Measurements from ENCODE around the gene ADAMTSL1.
"Not testable (repeated sequence)": the region's sequence is repeated elsewhere in the genome, so short reads cannot be mapped to it uniquely, and the experiment has no call there.

The ADAMTSL1 gene

DNA sequence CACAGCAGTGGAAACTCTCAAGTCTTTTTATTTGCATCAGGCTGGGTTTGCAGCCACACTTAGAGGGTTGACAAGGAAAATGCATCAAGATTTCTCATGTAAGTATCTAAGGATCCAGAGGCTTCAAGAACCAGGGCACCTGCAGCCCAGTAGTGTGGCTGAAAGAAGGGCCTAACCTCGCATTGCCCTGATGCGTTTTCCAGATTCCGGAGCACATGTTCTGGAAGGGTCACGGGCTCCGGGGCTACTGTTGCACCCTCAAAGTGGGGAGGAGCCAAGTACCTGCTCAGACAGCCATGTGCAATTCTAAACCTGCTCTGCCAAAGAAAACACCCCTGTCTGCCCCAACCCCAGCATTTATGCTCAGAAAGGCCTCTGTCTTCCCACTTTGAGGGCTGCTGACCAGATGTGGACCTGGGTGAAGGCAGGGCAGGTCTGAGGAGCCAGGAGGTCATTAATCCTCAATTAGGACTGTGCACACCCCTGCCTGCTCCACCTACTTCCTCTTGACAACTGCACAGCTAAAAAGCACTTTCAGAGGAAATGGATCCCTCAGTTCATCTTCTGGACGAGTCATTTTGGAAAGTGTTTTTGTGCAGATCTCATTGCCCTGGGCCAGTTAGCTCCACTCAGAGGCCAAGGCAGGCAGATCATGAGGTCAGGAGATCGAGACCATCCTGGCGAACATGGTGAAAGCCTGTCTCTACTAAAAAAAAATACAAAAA is 448.4 kb downstream of the ADAMTSL1 start:
- DNase-seq, result no peak

GRCh38 chr9:18923167-18923566 is 449.2 kb downstream of the ADAMTSL1 start:
- DNase-seq, result no peak

DNA sequence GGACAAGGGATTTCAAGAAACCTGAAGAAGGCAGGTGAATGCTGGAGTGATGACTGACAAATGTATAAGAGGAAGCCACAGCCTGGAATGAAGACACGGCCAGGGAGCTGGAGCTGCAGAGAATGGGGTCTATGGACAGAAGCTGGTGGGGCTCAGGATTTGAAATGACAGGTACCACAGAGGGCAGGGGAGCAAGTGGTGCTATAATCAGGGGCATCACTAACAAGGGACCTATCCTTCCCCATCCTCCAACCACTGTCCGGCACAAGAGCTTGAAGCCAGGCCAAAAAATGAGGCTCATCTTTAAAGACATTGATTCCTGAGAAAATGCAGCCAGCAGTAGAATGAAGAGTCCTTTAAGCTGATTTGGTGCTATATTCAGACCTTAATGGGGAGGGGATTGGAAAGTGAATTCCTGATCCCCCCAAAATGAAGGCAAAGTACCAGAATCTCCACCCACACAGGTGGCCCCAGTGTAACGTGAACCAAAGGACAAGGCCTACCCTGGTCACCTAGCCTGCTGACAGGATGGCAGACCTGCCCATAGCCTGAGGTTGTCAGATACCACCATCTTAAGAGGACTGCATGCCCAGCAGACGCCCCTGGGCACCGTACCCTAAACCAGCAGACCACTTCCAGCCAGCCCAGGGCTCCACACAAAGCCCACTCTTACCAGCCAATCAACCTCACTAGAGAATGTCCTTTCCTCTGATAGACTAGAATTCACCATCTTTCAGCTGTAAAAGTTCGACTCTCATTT is 449.9 kb downstream of the ADAMTSL1 start:
- DNase-seq, result no peak

DNA sequence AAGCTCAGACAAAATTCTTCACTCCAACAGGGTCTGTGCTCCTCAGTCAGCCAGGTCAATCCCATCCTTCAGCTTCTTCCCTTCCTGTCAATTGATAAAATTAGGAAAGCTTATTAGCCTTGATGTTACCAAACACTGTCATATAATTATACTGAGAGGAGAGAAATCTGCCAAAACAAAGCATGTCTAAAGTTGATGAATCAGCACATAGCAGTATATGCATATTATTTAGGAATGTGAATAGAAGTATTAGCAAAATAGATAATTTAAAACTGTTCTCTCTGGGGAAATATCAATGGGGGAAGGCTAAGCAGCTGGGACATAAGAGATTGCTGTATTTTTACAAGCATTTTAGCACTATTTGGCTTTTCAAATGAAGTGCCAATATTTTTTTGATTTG is 451.9 kb downstream of the ADAMTSL1 start:
- no peak for DNase-seq

DNA sequence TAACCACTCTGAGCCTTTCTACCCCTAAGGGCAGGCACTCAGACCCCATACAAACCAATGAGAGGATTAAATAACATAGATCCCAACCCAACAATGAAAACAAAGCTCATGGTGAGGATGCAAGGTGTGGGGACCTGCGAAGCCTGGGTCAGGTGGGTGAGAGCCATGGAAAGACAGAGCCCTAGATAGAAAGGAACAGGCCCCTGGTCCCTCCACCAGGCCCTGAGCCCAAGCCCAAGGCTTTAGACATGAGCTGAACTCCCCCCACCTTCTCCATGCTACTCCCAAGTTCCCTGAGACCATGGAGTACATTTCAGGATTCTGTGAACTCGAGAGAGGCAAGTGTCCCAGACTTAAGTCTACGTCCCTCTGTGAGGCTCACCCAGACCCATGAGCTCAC is 452.6 kb downstream of the ADAMTSL1 start:
- no peak for DNase-seq

- no peak for DNase-seq
Observed at GRCh38 chr9:18928711-18929110, 454.8 kb downstream of the ADAMTSL1 start.

DNA sequence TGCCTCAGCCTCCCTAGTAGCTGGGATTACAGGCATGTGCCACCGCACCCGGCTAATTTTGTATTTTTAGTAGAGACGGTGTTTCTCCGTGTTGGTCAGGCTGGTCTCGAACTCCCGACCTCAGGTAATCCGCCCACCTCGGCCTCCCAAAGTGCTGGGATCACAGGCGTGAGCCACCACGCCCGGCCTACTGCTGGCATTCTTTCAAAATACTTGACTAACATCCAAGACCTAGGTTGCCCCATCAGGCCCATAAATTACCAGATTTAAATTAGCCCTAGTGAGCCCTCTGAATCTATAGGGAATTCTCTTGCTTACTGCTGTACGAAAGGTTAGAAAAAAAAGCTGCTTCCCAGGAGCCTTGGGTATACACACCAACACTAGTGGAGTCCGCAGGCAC is 456.7 kb downstream of the ADAMTSL1 start:
- not testable (repeated sequence) for DNase-seq

DNA sequence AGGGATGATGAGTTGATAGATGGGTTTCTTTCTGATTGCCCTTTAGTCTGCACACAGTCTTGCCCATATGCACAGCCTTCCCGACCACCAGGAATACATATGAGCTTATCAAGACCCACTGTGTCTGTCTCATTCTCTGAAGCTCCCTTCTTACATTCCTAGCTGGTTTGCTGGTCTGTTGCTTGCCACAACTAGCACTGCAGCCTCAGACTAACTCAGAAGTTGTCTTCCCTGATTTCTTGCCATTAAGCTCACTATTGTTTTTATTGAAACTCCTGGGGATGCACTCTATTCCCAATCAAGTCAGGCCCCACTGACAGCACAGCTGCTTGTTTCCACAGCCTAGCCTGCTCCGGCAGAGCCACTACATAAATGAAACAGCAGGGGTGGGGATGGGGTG is 461.6 kb downstream of the ADAMTSL1 start:
- DNase-seq, result no peak

- no peak for DNase-seq
Observed at GRCh38 chr9:18936094-18936871, 462.3 kb downstream of the ADAMTSL1 start.

DNA sequence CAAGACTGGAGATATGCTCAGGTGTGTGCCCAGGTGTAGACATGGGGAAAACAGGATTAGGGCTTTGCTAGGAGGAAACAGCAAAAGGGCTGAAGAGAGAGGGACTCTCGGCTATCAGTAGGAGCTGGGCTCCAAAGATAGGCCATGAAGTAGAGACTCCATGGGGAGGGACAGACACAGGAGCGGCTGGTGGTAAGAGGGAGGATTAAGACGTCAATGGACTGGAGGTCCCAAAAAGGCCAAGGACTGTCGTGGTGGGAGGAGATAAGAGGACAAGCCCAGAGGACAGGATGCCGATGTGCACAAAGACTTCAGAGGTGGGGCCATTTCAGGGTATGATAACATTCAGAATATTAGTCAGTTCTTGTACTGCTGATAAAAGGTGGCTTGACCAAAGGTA is 466.0 kb downstream of the ADAMTSL1 start:
- no peak for DNase-seq

DNA sequence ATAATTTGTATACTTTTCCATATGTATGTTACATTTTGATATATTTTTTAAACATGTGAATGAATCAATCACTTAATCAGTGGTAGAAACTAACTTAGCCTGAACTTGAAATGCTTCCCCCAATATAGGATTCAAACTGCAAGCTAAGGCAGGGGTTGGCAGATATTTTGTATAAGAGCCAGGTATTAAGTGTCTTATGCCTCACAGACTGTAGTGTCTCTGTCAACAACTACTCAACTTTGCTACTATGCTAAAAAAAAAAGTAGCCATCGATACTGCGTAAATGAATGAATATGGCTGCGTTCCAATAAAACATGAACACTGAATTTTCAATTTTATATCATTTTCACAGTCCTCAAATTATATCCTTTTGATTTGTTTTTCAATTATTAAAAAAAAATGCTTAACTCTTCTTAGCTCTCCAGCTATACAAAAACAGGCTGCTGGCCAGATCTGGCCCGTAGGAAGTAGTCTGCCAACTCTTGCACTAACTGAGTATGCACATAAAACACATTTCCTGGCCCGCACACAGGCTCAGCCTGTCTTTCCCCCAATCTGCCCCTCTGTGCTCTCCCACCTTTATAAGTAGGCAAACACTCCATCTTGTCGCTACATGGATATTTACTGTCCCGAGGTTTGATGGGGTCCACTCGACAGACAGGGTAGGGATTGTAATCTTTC is 467.2 kb downstream of the ADAMTSL1 start:
- no peak for DNase-seq

GRCh38 chr9:18942801-18943200 is 468.8 kb downstream of the ADAMTSL1 start:
- no peak for DNase-seq

DNA sequence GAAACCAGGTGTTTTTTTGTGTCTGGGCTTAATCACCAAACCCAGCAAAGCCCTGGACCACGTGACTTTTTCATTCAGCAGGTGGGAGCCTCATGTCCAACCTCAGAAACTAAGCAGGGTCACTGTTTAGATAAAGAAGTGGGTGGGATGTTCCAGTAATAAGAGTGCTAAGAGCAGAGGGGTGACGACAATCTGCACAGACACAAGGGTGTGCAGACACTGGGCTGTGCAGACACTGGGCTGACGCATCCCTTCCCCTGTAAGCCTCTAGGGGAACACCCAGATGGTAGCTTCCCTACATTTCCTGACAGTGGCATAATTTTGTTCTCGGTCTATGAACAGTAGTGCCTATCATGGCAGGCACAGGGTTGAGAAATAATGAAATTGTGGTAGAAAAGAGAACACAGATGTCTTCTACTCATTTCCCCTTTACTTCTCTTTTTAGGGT is 474.0 kb downstream of the ADAMTSL1 start:
- no peak for DNase-seq

- DNase-seq, result no peak
Observed at GRCh38 chr9:18951936-18952335, 478.0 kb downstream of the ADAMTSL1 start.

GRCh38 chr9:18955626-18956025 is 481.7 kb downstream of the ADAMTSL1 start:
- no peak for DNase-seq
